GM12874 (cell line): ENCODE measurements around the gene JARID2.

Experiments used
- CTCF ChIP-seq: IDR thresholded peaks from 2 replicates; pipeline ENCODE4 v1.5.1; 2011; ENCODE audit warnings: low read depth, mild to moderate bottlenecking, control low read depth, low read length, moderate library complexity; ENCODE audit not compliant: insufficient read depth

Gene JARID2

GRCh38 chr6:15331629-15332251 lies 85.9 kb downstream of the JARID2 start:
- TF ChIP-seq CTCF: no peak

- TF ChIP-seq CTCF: no peak
Observed at GRCh38 chr6:15332446-15332845, 86.6 kb downstream of the JARID2 start.

GRCh38 chr6:15335385-15335784 lies 89.5 kb downstream of the JARID2 start:
- TF ChIP-seq CTCF: no peak

- no peak for TF ChIP-seq CTCF
Observed at GRCh38 chr6:15335916-15336315, 90.0 kb downstream of the JARID2 start.

GRCh38 chr6:15336900-15337560 lies 91.2 kb downstream of the JARID2 start:
- TF ChIP-seq CTCF: no peak

- no peak for TF ChIP-seq CTCF
Observed at GRCh38 chr6:15337582-15337981, 91.7 kb downstream of the JARID2 start.

GRCh38 chr6:15338476-15338875 lies 92.6 kb downstream of the JARID2 start:
- TF ChIP-seq CTCF: no peak
